RWPE2 (cell line): Measurements from ENCODE around the gene UBALD1.

ENCODE experiments used
- ATAC-seq: fragments of 200-7000 bp; cut with Tn5 transposase; 3 replicates; pipeline ENCODE4 v1.9.1; 2021; ENCODE audit warnings: low read depth
- DNase-seq: peaks from one replicate; pipeline ENCODE4 v3.0.0-alpha.2; 2020; ENCODE audit warnings: low spot score
- H3K27ac ChIP-seq: fragments of 450-650 bp; 2 replicates; pipeline ENCODE4 v1.5.1; 2017; ENCODE audit warnings: mild to moderate bottlenecking; ENCODE audit not compliant: poor library complexity, severe bottlenecking
- H3K27me3 ChIP-seq: fragments of 250-450 bp; sonication (Bioruptor Pico); 2 replicates; pipeline ENCODE4 v1.5.1; 2021; ENCODE audit warnings: mild to moderate bottlenecking, moderate library complexity; ENCODE audit not compliant: insufficient read depth, poor library complexity, severe bottlenecking
- H3K36me3 ChIP-seq: fragments of 250-450 bp; sonication (Bioruptor Pico); 2 replicates; pipeline ENCODE4 v1.5.1; 2020; ENCODE audit warnings: low read depth, mild to moderate bottlenecking, moderate library complexity
- H3K4me1 ChIP-seq: fragments of 250-450 bp; sonication (Bioruptor Pico); 2 replicates; pipeline ENCODE4 v1.5.1; 2021; ENCODE audit warnings: mild to moderate bottlenecking, moderate library complexity; ENCODE audit not compliant: insufficient read depth, poor library complexity, severe bottlenecking
- H3K4me3 ChIP-seq: fragments of 250-450 bp; sonication (Bioruptor Pico); 2 replicates; pipeline ENCODE4 v1.5.1; 2021; ENCODE audit warnings: mild to moderate bottlenecking, moderate library complexity; ENCODE audit not compliant: severe bottlenecking
- H3K9me3 ChIP-seq: fragments of 250-450 bp; sonication (Bioruptor Pico); 2 replicates; pipeline ENCODE4 v1.5.1; 2021; ENCODE audit warnings: mild to moderate bottlenecking, moderate library complexity; ENCODE audit not compliant: severe bottlenecking
- CTCF ChIP-seq: fragments of 450-650 bp; IDR thresholded peaks from one replicate; pipeline ENCODE4 v1.5.1; 2017; ENCODE audit warnings: mild to moderate bottlenecking, moderate library complexity; ENCODE audit not compliant: poor library complexity, severe bottlenecking

The UBALD1 gene

GRCh38 chr16:4606354-4606753, 8.3 kb downstream of the UBALD1 start:
- no peak for TF ChIP-seq CTCF
- DNase-seq (no peak), ATAC-seq (no peak)
- Histone ChIP-seq H3K36me3 (no peaks in the 10 kb centered on the region), H3K4me1 (no peaks in the 10 kb centered on the region), H3K9me3 (no peaks in the 10 kb centered on the region), H3K27ac (no peak overlapping the region), H3K27me3 (no peaks in the 10 kb centered on the region), H3K4me3 (no peak overlapping the region)

GRCh38 chr16:4604401-4604800, 10.3 kb downstream of the UBALD1 start:
- Histone ChIP-seq H3K4me3 (no peak overlapping the region), H3K27ac (no peak overlapping the region), H3K4me1 (no peaks in the 10 kb centered on the region), H3K27me3 (no peaks in the 10 kb centered on the region), H3K36me3 (no peaks in the 10 kb centered on the region), H3K9me3 (no peaks in the 10 kb centered on the region)
- no peak for DNase-seq
- TF ChIP-seq CTCF: no peak
- ATAC-seq: no peak

GRCh38 chr16:4603624-4604170, 11.0 kb downstream of the UBALD1 start:
- Histone ChIP-seq H3K9me3 (no peaks in the 10 kb centered on the region), H3K4me3 (no peak overlapping the region), H3K36me3 (no peaks in the 10 kb centered on the region), H3K27ac (no peak overlapping the region), H3K27me3 (no peaks in the 10 kb centered on the region), H3K4me1 (no peaks in the 10 kb centered on the region)
- no peak for TF ChIP-seq CTCF
- ATAC-seq: no peak
- DNase-seq: no peak

GRCh38 chr16:4602331-4602730, 12.4 kb downstream of the UBALD1 start:
- peaks cover 3% of the 10 kb centered on the region for H3K4me1 ChIP-seq
- no peak for ATAC-seq

GRCh38 chr16:4601864-4602186, 12.9 kb downstream of the UBALD1 start:
- no peaks in the 10 kb centered on the region for H3K36me3 ChIP-seq
- no peak for ATAC-seq
- no peak for TF ChIP-seq CTCF

More at GRCh38 chr16:4602331-4602730, 12.4 kb downstream of the UBALD1 start:
- Histone ChIP-seq H3K36me3 (no peaks in the 10 kb centered on the region), H3K4me3 (no peak overlapping the region), H3K27ac (no peak overlapping the region), H3K27me3 (no peaks in the 10 kb centered on the region), H3K9me3 (no peaks in the 10 kb centered on the region)
- TF ChIP-seq CTCF: no peak
- DNase-seq: no peak

More at GRCh38 chr16:4601864-4602186, 12.9 kb downstream of the UBALD1 start:
- DNase-seq: no peak
- Histone ChIP-seq H3K27me3 (no peaks in the 10 kb centered on the region), H3K9me3 (no peaks in the 10 kb centered on the region), H3K27ac (no peak overlapping the region), H3K4me1 (peaks cover 8% of the 10 kb centered on the region), H3K4me3 (no peak overlapping the region)
